ENCODE results near the gene RANGAP1.

The RANGAP1 gene, protein sequence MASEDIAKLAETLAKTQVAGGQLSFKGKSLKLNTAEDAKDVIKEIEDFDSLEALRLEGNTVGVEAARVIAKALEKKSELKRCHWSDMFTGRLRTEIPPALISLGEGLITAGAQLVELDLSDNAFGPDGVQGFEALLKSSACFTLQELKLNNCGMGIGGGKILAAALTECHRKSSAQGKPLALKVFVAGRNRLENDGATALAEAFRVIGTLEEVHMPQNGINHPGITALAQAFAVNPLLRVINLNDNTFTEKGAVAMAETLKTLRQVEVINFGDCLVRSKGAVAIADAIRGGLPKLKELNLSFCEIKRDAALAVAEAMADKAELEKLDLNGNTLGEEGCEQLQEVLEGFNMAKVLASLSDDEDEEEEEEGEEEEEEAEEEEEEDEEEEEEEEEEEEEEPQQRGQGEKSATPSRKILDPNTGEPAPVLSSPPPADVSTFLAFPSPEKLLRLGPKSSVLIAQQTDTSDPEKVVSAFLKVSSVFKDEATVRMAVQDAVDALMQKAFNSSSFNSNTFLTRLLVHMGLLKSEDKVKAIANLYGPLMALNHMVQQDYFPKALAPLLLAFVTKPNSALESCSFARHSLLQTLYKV

GRCh38 chr22:41285820-41286638 lies at the start of gene RANGAP1:
Gene RANGAP1, minus strand, starts transcription at chr22:41286187. Its CDS starts 5,143 bp downstream, at chr22:41281044.
- DNase-seq = peak; percentile 97 to 98

DNA sequence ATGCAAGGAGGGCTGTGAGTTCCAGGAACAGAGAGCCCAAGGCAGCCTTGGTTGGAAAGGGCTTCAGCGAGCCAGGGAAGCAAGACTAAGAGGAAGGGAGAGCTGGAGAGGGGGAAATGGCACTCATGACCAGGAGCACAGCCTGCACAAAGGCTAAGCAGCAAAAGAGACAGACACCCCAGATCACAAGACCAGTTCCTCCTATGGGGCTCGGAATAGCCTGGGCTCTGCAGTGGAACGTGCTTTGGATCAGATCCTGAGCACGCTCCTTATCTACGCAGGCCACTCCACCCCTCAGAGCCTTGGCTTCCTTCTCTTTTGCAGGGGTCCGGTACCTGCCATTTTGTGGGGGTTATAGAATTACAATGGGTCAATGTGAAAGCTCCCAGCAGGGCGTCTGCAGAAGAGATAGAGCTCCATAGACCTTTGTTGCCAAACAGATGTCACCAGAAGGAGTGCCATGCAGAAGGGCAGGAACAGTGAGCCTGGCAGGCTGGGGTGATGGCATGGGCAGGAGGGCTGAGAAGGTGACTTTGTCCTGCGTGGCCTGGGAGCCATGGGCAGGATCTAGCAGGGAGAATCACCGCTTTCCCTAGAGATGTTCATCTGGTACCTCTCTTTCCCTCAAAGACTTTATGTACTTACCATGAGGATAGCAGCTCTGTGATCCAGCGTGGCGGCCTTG lies 49.1 kb upstream of the RANGAP1 start:
- no peak for DNase-seq

- no peak for DNase-seq
Observed at GRCh38 chr22:41334215-41334614, 48.2 kb upstream of the RANGAP1 start.

GRCh38 chr22:41333806-41334205 lies 47.8 kb upstream of the RANGAP1 start:
- no peak for DNase-seq

- DNase-seq = no peak
Observed at GRCh38 chr22:41332217-41332939, 46.4 kb upstream of the RANGAP1 start.

DNA sequence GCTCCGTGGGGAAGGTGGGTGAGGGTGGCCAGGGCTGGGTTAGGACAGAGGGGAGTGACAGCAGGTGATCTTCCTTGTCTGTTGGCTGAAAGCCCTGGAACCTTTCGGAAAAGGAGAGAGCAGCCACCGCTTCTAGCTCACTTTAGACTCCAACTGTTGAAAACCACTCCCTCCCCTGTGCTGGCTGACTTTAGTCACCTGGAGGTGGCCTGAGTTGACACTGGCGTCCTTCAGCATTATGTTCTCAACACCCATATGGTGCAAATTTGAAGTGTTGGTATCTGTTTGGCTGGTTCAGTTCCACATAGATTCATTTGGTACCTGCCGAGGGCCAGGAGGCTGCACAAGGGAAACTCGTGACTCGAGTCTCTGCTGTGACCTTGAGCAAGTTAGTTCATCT lies 44.2 kb upstream of the RANGAP1 start:
- DNase-seq = no peak

DNA sequence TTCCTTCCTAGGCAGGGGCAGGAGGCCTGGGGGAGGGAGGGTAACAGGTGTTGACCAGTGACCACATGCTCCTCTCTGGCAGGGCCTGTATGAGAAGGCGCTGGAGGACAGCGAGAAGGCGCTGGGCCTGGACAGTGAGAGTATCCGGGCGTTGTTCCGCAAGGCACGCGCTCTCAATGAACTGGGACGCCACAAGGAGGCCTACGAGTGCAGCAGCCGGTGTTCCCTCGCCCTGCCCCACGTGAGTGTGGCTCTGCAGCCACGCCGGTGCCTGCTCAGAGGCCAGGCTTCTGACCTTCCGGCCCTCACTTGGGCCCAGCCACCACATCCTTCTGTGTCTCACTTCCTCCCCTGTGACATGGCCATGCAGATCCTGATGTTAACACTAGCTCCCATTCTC lies 41.1 kb upstream of the RANGAP1 start:
- DNase-seq = no peak

GRCh38 chr22:41324821-41325528 lies 39.0 kb upstream of the RANGAP1 start:
- no peak for DNase-seq

DNA sequence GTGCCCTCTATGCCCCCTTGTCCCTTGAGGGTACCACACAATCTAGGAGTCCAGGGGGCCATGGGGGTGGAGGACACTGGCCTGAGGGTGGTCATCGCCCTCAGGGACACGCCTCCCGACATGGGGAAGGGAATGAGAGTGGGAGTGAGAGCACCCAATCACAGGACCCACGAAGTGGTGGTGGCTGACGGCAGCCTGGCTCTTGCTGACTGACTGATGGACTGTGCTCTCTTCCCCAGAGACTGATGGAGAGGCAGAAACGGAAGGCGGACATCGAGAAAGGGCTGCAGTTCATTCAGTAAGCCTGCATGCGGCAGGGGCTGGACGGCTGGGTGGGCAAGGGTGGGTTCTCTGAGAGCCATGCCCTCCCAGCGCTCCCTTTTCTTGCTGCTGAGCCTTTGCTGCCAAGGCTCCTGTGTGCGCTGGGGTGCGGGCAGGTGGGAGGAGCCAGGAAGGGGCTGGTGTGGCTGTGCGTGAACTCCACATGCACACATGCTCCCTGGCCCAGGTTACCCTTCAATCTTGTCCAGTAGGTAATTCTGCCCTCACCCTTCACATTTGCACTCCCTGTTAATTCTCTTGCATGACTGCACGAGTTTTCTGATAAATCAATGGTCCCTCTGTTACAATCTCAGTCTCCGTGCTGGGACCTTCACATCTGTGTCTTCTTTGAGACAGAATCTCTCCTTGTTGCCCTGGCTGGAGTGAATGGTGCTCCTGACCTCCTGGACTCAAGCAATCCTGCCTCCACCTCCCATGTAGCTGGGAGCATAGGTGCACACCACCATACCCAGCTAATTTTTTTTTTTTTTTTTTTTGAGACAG lies 34.6 kb upstream of the RANGAP1 start:
- no peak for DNase-seq

DNA sequence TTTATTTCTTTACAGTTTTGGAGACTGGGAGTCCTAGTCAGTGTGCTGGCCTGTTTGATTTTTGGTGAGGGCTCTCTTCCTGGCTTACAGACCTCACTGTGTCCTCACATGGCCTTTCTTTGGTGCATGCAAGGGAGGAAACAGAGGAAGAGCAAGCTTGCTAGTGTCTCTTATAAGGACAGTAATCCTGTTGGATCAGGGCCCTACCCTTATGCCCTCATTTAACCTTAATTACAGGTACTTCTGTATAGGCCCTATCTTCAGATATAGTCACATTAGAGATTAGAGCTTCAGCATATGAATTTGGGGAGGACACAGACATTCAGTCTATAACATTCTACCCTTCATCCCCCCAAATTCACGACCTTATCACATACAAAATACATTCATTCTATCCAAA lies 29.6 kb upstream of the RANGAP1 start:
- no peak for DNase-seq

- no peak for DNase-seq
Observed at GRCh38 chr22:41314821-41315220, 28.8 kb upstream of the RANGAP1 start.

DNA sequence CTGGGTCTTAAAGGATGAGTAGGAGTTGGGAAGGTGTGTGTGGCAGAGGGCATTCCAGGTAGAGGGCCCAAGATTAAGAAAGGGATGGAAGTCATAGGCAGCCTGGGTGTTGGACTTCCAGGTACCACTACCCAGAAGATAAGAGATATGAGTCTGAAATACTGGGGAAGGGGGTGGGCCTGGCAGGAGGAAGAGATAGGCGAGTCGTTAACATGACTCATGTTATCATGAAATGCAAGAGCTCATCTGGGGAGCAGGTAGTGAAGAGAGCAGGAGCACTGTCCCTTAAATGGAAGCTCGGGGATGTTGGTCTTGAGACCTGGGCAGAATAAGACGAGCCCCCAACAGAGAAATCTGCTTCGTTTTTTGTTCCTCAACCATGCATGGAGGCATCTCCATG lies 25.5 kb upstream of the RANGAP1 start:
- no peak for DNase-seq

- no peak for DNase-seq
Observed at GRCh38 chr22:41310336-41310735, 24.3 kb upstream of the RANGAP1 start.

DNA sequence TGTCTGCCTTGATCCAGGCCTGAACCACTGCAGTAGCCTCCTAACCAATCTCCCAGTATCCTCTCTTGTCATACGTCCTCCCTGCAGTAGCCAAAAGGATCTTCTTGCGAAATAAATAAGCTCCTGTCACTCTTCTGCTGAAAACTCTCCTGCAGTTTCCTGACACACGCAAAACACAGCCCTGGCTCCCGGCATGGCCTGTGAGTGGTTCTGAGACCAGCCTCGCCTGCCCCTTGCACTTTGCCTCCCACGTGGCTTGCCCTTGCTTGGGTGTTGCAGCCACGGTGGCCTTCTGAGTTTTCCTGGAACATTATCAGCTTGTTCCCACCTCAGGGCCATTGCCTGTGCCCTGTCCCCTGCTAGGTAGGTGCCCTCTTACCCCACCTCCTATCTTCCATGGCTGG lies 22.6 kb upstream of the RANGAP1 start:
- no peak for DNase-seq

DNA sequence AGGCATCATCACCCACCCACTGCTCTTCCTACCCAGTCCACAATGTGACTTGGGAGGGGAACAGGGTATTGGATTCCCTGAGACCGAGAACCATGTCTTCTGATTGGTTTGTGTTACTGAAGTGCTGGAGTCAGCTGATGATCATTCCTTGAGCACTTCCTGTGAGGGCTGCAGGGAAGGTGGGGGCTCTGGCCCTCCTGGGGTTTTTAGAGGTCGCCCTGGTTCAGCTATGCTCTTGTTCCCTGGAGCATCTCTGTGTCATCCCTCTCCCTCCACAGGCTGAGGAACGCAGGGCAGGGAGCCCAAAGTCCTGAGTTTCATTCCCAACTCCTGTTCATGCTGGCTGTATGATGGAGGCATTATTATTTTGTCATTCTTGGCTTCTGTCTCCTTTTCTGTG lies 22.1 kb upstream of the RANGAP1 start:
- no peak for DNase-seq

DNA sequence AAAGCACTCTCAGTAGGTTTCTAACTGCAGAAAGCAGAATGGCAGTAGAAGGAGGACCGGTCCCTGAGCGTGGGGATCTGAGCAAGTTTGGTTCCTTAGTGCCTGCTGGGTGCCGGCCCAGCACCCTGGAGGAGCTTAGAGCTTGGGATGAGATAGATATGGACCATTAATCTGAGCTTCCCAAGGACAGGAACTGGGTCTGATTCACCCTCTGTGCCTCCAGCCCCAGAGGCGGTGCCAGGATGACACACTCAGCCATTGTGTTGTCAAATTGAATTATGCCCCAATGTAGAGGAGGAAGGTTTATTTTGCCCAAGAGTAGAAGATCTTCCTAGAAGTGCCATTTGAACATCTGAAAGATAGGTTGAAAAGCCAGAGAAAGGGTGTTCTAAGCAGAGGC lies 19.7 kb upstream of the RANGAP1 start:
- no peak for DNase-seq

GRCh38 chr22:41302811-41303210 lies 16.8 kb upstream of the RANGAP1 start:
- no peak for DNase-seq

DNA sequence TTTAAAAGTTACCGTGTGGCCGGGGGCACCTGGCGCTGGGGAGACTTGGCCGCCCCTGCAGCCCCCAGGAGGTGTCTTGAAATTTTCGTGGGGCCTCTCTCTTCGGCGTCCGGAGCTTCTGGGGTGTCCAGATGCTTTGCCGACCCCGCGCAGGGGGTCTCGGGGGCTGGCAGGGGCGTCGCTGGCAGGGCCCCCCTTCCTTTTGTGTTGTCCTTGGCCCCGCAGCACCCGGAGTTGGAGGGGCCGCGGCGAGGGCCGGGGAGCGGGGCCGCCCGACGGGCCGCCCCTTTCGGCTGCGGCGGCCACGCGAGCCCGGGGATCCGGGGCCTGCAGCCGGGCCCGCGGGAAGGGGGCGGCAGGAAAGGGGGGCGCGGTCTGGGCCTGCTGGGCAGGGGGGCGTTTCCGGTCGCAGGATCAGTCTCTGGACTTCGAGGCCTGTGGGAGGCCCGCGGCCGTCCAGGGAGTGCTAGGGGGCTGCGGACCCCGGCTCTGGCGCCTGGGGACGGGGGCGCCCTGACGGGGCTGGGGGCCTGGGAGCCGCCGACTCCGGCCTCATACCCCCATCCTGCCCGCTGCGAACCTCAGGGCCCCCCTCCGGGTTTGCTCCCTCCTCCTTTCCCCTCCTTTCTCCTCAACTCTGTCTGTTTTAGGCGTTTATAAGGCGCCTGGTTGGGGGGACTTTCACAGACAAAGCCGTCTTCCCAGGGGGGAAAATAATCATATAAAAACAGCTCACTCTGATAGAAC lies 16.2 kb upstream of the RANGAP1 start:
- DNase-seq = peak; percentile 19 to 23

DNA sequence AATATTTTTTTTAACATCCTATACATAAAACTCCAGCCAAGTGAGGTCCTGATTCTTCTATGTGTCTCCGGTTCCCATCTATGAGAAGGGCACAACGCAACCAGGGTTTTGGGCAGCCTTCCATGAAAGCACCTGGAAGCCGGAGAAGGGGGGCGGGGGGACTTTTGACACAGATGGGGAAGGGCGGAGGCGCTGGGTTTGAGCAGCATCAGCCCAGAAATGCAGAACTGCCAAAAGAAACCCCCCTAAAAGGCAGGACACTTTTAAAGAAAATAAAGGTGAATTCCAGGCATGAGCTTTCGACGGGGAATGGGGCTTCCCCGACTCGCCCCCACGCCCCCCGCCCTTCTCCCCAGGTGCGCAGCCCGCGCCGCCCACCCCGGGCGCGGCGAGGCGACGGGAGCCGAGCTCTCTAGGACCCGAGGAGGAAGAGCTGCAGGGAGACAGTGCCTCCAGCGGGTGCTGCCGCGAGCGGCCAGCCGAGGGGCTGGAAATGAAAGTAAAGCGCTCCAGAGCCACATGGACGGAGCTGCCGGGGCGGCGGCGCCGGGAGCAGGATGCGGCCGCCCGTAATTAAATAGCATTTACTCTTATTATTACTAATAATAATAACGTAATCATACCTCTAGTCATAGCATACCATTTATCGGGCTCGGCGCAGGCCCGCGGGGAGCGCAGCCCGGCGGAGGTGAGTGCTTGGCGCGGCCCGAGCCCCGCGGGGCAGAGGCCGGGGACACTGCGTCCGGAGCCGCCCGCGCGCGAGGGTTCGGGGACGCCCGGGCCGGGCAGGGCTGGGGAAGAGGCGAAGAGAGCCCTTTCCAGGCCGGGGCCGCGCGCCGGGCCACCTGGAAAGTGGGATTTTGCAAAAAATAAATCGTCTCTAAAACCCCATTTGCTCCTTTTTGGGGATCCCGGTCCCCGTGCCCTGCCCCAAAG lies 15.4 kb upstream of the RANGAP1 start, which contains the start of gene ZC3H7B:
Gene ZC3H7B, plus strand, starts transcription at position 441 of the 936 bp plus-strand sequence. CDS start 19,136 bp downstream, outside the sequence.
- peak; percentile 86 to 87 for DNase-seq
